Liver (tissue), 9 donors: ENCODE measurements around the gene GLYATL3. TPM values are rescaled to one million over a fixed set of nuclear protein-coding genes. Genes with fewer than 3 reads are reported as not detected.

Source experiments
- DNase-seq: peaks from one replicate; pipeline ENCODE4 v3.0.0-alpha.2; 2017; ENCODE audit warnings: low spot score
- H3K27ac ChIP-seq, 2 donors: one replicate each; pipeline ENCODE4 v1.7.0; 2013; ENCODE audit warnings: inconsistent platforms in 2 of 2, low read length in 2 of 2, control low read depth in 1 of 2, low read depth in 1 of 2, mild to moderate bottlenecking in 1 of 2
- H3K27me3 ChIP-seq, 4 donors: one replicate each; pipeline versions ENCODE4 v1.6.1 to v1.7.0; 2013; ENCODE audit warnings: low read length in 3 of 4, inconsistent platforms in 1 of 4, mild to moderate bottlenecking in 1 of 4, moderate library complexity in 1 of 4; ENCODE audit not compliant: control insufficient read depth in 4 of 4, insufficient read depth in 4 of 4
- H3K36me3 ChIP-seq, 4 donors: one replicate each; pipeline versions ENCODE4 v1.6.1 to v1.7.0; 2013; ENCODE audit warnings: low read length in 3 of 4, mild to moderate bottlenecking in 3 of 4, low read depth in 1 of 4, moderate library complexity in 1 of 4; ENCODE audit not compliant: control insufficient read depth in 4 of 4, insufficient read depth in 3 of 4
- H3K4me1 ChIP-seq, 4 donors: one replicate each; pipeline versions ENCODE4 v1.6.1 to v1.7.0; 2013; ENCODE audit warnings: low read length in 3 of 4, mild to moderate bottlenecking in 3 of 4, moderate library complexity in 1 of 4; ENCODE audit not compliant: control insufficient read depth in 4 of 4, insufficient read depth in 4 of 4
- H3K4me3 ChIP-seq, 3 donors: one replicate each; pipeline versions ENCODE4 v1.6.1 to v1.7.0; 2013; ENCODE audit warnings: low read length in 3 of 3, control low read depth in 1 of 3, low read depth in 1 of 3, mild to moderate bottlenecking in 1 of 3
- H3K9ac ChIP-seq, 2 donors: one replicate each; pipeline ENCODE4 v1.7.0; 2013; ENCODE audit warnings: low read length in 2 of 2, mild to moderate bottlenecking in 2 of 2, moderate library complexity in 2 of 2, control low read depth in 1 of 2, low read depth in 1 of 2
- H3K9me3 ChIP-seq, 4 donors: one replicate each; pipeline versions ENCODE4 v1.6.1 to v1.7.0; 2013; ENCODE audit warnings: low read length in 3 of 4; ENCODE audit not compliant: control insufficient read depth in 4 of 4
- ATF3 ChIP-seq: IDR thresholded peaks from 2 replicates; pipeline ENCODE4 v1.6.1; 2016; ENCODE audit warnings: antibody characterized with exemption
- CTCF ChIP-seq: fragments of 150-350 bp; IDR thresholded peaks from 2 replicates; pipeline ENCODE4 v1.5.1; 2017; ENCODE audit warnings: improper control_type of control experiment, low read depth, low read length; ENCODE audit not compliant: missing input control
- FOXA2 ChIP-seq: IDR thresholded peaks from 2 replicates; pipeline ENCODE4 v1.6.1; 2016; ENCODE audit warnings: antibody characterized with exemption
- HNF4A ChIP-seq, 2 donors: conservative IDR thresholded peaks; 2 replicates each; pipeline ENCODE4 v1.6.1; 2016; ENCODE audit warnings: antibody characterized with exemption in 2 of 2, mild to moderate bottlenecking in 2 of 2
- HNF4G ChIP-seq: IDR thresholded peaks from 2 replicates; pipeline ENCODE4 v1.6.1; 2016; ENCODE audit warnings: antibody characterized with exemption
- MAX ChIP-seq: IDR thresholded peaks from 2 replicates; pipeline ENCODE4 v1.6.1; 2016; ENCODE audit warnings: antibody characterized with exemption
- REST ChIP-seq: IDR thresholded peaks from 2 replicates; pipeline ENCODE4 v1.6.1; 2016; ENCODE audit warnings: antibody characterized with exemption, mild to moderate bottlenecking
- RXRA ChIP-seq, 2 donors: IDR thresholded peaks; 2 replicates each; pipeline ENCODE4 v1.6.1; 2017 to 2018; ENCODE audit warnings: antibody characterized with exemption in 2 of 2, mild to moderate bottlenecking in 1 of 2
- SP1 ChIP-seq: IDR thresholded peaks from 2 replicates; pipeline ENCODE4 v1.6.1; 2018; ENCODE audit warnings: antibody characterized with exemption, mild to moderate bottlenecking
- TAF1 ChIP-seq: conservative IDR thresholded peaks from 2 replicates; pipeline ENCODE4 v1.6.1; 2016; ENCODE audit warnings: antibody characterized with exemption, mild to moderate bottlenecking
- YY1 ChIP-seq: IDR thresholded peaks from 2 replicates; pipeline ENCODE4 v1.6.1; 2016; ENCODE audit warnings: antibody characterized with exemption, mild to moderate bottlenecking
- ZBTB33 ChIP-seq: IDR thresholded peaks from 2 replicates; pipeline ENCODE4 v1.6.1; 2016; ENCODE audit warnings: antibody characterized with exemption
- WGBS: extraction: QIAGEN DNeasy Blood & Tissue Kit; methylation state at CpG from one replicate; pipeline ENCODE4 v1.1.7; 2013; 5-methylcytosine and 5-hydroxymethylcytosine counted together
- polyA plus RNA-seq, 2 donors: library from polyadenylated mRNA; stranded (reverse) in 1 of 2; unstranded in 1 of 2; fragments of 200-250 nt in 1 of 2; fragments of >200 nt in 1 of 2; fragmentation: Nextera tagmentation in 1 of 2; extraction: Ambion mirVana in 1 of 2; gene quantifications; one replicate each; pipeline versions ENCODE4 v1.2.1 to v1.2.3, GENCODE V29; 2013 to 2015
- total RNA-seq, 2 donors: library from RNA; depleted of rRNA; stranded (reverse); fragments of >200 nt; gene quantifications; one replicate each; pipeline ENCODE4 v1.2.3, GENCODE V29; 2014
- donor health status: healthy.
- donor health status: healthy.
- donor health status: healthy.
- donor health status: healthy.
- donor health status: healthy.

The GLYATL3 gene
- total and polyA plus RNA-seq, 4 donors = 0.09 TPM; not detected in 3

- Histone ChIP-seq H3K9me3 (no peaks in the 10 kb centered on the region), H3K4me1 (peaks cover 2 to 32% (median 19%) of the 10 kb centered on the region in 4 donors), H3K36me3 (peaks cover 3 to 50% (median 38%) of the 10 kb centered on the region in 4 donors), H3K27ac (no peak overlapping the region), H3K9ac (no peak overlapping the region), H3K27me3 (no peaks in the 10 kb centered on the region), H3K4me3 (no peak overlapping the region)
- WGBS = 91% methylated on average over 3 of the region's 3 CpGs
- DNase-seq = no peak
- TF ChIP-seq YY1 (no peak), MAX (no peak), FOXA2 (no peak), SP1 (no peak), ZBTB33 (no peak), HNF4G (no peak), TAF1 (no peak), ATF3 (no peak), REST (no peak)
These were observed 44.7 kb upstream of the GLYATL3 start for GRCh38 chr6:49454787-49455709.

- Histone ChIP-seq H3K27me3 (no peaks in the 10 kb centered on the region), H3K36me3 (peaks cover 1 to 39% (median 30%) of the 10 kb centered on the region in 4 donors), H3K27ac (no peak overlapping the region), H3K9me3 (no peaks in the 10 kb centered on the region), H3K4me1 (peaks cover 5 to 48% (median 36%) of the 10 kb centered on the region in 4 donors), H3K9ac (no peak overlapping the region), H3K4me3 (no peak overlapping the region)
- 68% methylated on average over 4 of the region's 4 CpGs for WGBS
- no peak for TF ChIP-seq HNF4A (conservative IDR thresholded peaks at IDR 0.05)
- TF ChIP-seq RXRA (IDR thresholded peaks at IDR 0.05) = no peak
- TF ChIP-seq CTCF = no peak
- DNase-seq = no peak
These were observed 42.0 kb upstream of the GLYATL3 start for GRCh38 chr6:49457771-49458170.
